HG03175 (cell line): Measurements from ENCODE around the gene CCDC7.

Source experiments
- ATAC-seq: cut with Tn5 transposase; IDR thresholded peaks from one replicate; pipeline ENCODE4 v1.9.1; 2021; ENCODE audit warnings: mild to moderate bottlenecking, moderate library complexity; ENCODE audit not compliant: unreplicated experiment

CCDC7 gene

DNA sequence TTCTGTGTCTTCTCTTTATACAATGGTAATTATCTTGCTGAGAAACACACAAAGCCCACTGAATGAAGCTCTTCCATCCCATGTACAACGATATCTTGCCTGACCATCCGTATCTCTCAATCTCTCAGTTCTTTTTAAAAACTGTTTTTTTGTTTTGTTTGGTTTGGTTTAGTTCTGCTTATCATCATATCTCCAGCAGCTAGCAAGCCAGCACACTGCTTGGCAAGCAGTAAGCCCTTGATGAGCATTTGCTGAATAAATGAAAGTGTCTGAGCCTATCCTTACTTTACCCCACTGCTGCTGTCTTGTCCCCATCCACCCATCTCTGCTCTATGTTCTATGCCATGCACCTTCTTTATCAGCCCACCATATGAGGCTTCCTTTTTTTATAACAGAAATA, 477.9 kb downstream of the CCDC7 start:
- ATAC-seq, result no peak
